Subcutaneous adipose tissue (tissue), 4 donors: Measurements from ENCODE around the gene HAVCR1. TPM values are rescaled to one million over a fixed set of nuclear protein-coding genes. Genes with fewer than 3 reads are reported as not detected.

ENCODE experiments used
- CTCF ChIP-seq: fragments of 450-650 bp; IDR thresholded peaks from one replicate; pipeline ENCODE4 v1.5.1; 2016; ENCODE audit warnings: low read depth, mild to moderate bottlenecking, control low read depth, antibody characterized with exemption, moderate library complexity
- total RNA-seq, 4 donors: library from RNA; depleted of rRNA; stranded (reverse); fragments of >200 nt; gene quantifications; one replicate each; pipeline ENCODE4 v1.1.0, GENCODE V29; 2016

The HAVCR1 gene
- total RNA-seq, 4 donors from 2014 or later: 0.88 to 1.9 (median 1.1) TPM; not detected in 1

GRCh38 chr5:157047898-157048297 is 11.0 kb downstream of the HAVCR1 start:
- no peak for TF ChIP-seq CTCF

GRCh38 chr5:157046041-157046440 is 12.9 kb downstream of the HAVCR1 start:
- no peak for TF ChIP-seq CTCF

- TF ChIP-seq CTCF: no peak
Measured at GRCh38 chr5:157045601-157046000, 13.3 kb downstream of the HAVCR1 start.

- no peak for TF ChIP-seq CTCF
Measured at GRCh38 chr5:157038568-157039187, 20.2 kb downstream of the HAVCR1 start.

- no peak for TF ChIP-seq CTCF
Measured at GRCh38 chr5:157033071-157033583, 25.8 kb downstream of the HAVCR1 start.

GRCh38 chr5:157030692-157031091 is 28.2 kb downstream of the HAVCR1 start:
- TF ChIP-seq CTCF: no peak

GRCh38 chr5:157029457-157029856 is 29.5 kb downstream of the HAVCR1 start:
- TF ChIP-seq CTCF: no peak
